Measurements from ENCODE around the gene PPFIA2.

Gene PPFIA2

DNA sequence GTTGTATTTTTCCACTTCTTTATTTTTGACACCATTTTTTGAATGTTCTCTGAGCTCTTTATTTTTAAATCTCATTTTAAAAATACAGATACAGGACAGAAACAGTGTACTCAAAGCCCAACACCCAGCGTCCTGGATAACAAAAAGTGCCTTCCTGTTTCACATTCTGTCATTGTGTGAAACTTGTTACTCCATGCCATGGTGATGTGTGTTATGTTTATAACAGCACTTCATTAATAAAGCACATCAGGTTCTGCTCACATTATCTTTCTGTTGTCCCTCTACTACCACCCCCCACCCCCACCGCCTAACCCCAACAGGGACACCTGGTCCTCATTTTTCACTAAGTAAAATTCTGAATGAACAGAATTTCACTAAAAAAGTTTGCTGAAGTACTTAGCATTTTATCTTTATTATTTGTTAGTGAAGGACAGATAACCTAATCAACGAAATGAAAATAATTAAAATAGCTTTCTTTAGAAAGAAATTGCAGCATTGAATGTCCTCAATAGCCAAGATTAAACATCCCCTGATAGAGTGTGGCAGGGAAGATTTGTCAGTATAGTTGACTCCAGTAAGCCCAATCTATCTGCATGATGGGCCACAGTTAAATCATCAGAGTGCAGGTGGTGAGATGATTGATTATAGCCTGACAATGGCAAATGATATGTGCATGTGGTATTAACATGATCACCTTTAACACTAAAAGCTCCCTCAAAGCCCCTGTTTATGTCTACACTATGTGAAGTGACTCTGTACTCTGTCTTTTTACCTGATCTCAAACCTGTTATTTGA is 527.4 kb downstream of the PPFIA2 start:
- TF ChIP-seq, protein P1, sequence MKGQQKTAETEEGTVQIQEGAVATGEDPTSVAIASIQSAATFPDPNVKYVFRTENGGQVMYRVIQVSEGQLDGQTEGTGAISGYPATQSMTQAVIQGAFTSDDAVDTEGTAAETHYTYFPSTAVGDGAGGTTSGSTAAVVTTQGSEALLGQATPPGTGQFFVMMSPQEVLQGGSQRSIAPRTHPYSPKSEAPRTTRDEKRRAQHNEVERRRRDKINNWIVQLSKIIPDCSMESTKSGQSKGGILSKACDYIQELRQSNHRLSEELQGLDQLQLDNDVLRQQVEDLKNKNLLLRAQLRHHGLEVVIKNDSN (IDR thresholded peaks at IDR 0.05): no peak
- no peak for TF ChIP-seq TEAD4 (IDR thresholded peaks at IDR 0.05)
- TF ChIP-seq YY1 (IDR thresholded peaks at IDR 0.05; ENCODE audit: low read depth): no peak
- no peak for TF ChIP-seq RAD21 (IDR thresholded peaks at IDR 0.05; ENCODE audit: low read depth)
- no peak for TF ChIP-seq NFIC (IDR thresholded peaks at IDR 0.05)
- no peak for TF ChIP-seq EGR1 (IDR thresholded peaks at IDR 0.05)
- TF ChIP-seq, protein P2, sequence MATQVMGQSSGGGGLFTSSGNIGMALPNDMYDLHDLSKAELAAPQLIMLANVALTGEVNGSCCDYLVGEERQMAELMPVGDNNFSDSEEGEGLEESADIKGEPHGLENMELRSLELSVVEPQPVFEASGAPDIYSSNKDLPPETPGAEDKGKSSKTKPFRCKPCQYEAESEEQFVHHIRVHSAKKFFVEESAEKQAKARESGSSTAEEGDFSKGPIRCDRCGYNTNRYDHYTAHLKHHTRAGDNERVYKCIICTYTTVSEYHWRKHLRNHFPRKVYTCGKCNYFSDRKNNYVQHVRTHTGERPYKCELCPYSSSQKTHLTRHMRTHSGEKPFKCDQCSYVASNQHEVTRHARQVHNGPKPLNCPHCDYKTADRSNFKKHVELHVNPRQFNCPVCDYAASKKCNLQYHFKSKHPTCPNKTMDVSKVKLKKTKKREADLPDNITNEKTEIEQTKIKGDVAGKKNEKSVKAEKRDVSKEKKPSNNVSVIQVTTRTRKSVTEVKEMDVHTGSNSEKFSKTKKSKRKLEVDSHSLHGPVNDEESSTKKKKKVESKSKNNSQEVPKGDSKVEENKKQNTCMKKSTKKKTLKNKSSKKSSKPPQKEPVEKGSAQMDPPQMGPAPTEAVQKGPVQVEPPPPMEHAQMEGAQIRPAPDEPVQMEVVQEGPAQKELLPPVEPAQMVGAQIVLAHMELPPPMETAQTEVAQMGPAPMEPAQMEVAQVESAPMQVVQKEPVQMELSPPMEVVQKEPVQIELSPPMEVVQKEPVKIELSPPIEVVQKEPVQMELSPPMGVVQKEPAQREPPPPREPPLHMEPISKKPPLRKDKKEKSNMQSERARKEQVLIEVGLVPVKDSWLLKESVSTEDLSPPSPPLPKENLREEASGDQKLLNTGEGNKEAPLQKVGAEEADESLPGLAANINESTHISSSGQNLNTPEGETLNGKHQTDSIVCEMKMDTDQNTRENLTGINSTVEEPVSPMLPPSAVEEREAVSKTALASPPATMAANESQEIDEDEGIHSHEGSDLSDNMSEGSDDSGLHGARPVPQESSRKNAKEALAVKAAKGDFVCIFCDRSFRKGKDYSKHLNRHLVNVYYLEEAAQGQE (IDR thresholded peaks at IDR 0.05; ENCODE audit: low read depth): no peak
- TF ChIP-seq, protein P3, sequence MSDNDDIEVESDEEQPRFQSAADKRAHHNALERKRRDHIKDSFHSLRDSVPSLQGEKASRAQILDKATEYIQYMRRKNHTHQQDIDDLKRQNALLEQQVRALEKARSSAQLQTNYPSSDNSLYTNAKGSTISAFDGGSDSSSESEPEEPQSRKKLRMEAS (IDR thresholded peaks at IDR 0.05): no peak
- no peak for TF ChIP-seq TCF12 (IDR thresholded peaks at IDR 0.05; ENCODE audit: low read depth)
- TF ChIP-seq CEBPB (IDR thresholded peaks at IDR 0.05): no peak
- TF ChIP-seq TAF1 (IDR thresholded peaks at IDR 0.05; ENCODE audit: low read depth): no peak
- no peak for TF ChIP-seq ZBTB7A (IDR thresholded peaks at IDR 0.05; ENCODE audit: low read depth)
- TF ChIP-seq EP300 (IDR thresholded peaks at IDR 0.05; ENCODE audit: borderline replicate concordance): no peak

DNA sequence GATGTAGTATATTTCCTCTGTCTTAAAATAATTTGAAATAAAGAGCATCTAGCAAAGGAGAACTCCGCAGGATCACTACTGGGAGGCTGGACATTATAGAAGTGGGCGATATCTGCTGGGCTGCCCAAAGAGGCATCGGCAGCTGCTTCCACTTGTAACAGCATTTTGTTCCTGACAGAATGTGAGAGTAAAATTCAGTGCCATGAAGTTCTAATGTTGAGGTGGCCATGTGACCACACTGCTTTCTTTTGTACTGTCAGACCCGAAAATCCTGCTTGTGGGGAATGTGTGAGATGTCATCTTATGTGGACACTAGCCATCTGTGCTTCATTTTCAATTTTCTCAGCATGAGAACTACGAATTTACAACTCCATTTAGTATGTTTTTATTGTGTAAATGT is 529.4 kb downstream of the PPFIA2 start:
- no peak for TF ChIP-seq EP300 (IDR thresholded peaks at IDR 0.05; ENCODE audit: borderline replicate concordance)
- TF ChIP-seq EGR1 (IDR thresholded peaks at IDR 0.05): no peak
- TF ChIP-seq YY1 (IDR thresholded peaks at IDR 0.05; ENCODE audit: low read depth): no peak
- TF ChIP-seq TEAD4 (IDR thresholded peaks at IDR 0.05): no peak
- TF ChIP-seq FOXM1 (IDR thresholded peaks at IDR 0.05; ENCODE audit: borderline replicate concordance, low read depth): no peak
- no peak for TF ChIP-seq NFIC (IDR thresholded peaks at IDR 0.05)
- no peak for TF ChIP-seq ZBTB7A (IDR thresholded peaks at IDR 0.05; ENCODE audit: low read depth)
- TF ChIP-seq RAD21 (IDR thresholded peaks at IDR 0.05; ENCODE audit: low read depth): no peak
- TF ChIP-seq CEBPB (IDR thresholded peaks at IDR 0.05): no peak
- no peak for TF ChIP-seq CREB1 (IDR thresholded peaks at IDR 0.05; ENCODE audit: low read depth)

DNA sequence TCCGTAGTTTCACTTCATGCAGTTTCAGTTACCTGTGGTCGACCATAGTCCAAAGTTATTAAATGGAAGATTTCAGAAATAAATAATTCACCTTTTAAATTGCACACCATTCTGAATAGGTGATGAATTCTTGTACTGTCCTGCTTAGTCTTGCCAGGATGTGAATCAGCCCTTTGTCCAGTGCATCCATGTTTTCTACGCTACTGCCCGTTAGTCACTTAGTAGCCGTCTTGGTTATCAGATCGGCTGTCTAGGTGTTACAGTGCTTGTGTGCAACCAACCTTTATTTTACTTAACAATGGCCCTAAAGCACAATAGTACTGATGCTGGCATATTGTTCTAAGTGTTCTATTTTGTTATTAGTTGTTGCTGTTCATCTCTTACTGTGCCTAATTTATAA is 534.5 kb downstream of the PPFIA2 start:
- TF ChIP-seq YY1 (IDR thresholded peaks at IDR 0.05; ENCODE audit: low read depth) (no peak), FOXM1 (IDR thresholded peaks at IDR 0.05; ENCODE audit: borderline replicate concordance, low read depth) (no peak), ZBTB7A (IDR thresholded peaks at IDR 0.05; ENCODE audit: low read depth) (no peak), EP300 (IDR thresholded peaks at IDR 0.05; ENCODE audit: borderline replicate concordance) (no peak)
- TF ChIP-seq, protein P3 (IDR thresholded peaks at IDR 0.05): no peak
- TF ChIP-seq, protein P2 (IDR thresholded peaks at IDR 0.05; ENCODE audit: low read depth): no peak

DNA sequence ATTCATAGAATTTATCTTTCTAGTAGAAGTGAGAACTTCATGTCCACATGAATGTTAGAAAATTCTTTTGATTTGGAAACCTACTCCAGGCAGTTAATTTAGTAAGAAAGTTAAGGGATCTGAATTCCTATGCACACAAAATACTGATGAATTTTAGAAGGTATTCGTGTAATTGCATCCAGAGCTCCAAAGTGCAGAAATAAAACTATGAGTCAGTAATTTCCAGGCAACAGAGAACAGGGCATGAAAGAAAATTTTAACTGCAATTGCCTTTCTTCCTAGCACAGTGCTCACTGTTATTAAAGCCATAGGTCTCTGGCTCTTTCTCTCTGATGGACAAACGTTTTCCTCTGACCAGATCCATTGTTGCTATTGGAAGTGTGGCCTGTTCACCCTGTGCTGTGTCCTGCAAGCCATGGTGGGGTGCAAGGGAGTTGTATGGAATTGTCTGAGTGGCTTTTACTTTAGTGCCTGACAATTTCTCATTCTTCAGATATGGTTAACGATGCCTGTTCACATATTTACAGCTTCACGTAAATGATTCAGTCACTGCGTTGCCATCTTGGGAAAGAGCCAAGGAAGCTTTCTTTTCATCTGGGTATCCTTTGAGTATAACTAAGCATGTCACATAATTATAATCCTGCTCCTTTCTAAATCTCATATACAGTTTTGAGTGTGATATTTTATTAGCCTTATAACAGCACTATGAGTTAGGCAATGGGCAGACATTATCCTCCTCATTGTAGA is 536.1 kb downstream of the PPFIA2 start:
- TF ChIP-seq YY1 (IDR thresholded peaks at IDR 0.05; ENCODE audit: low read depth) (no peak), RAD21 (IDR thresholded peaks at IDR 0.05; ENCODE audit: low read depth) (no peak), TEAD4 (IDR thresholded peaks at IDR 0.05) (no peak), FOXM1 (IDR thresholded peaks at IDR 0.05; ENCODE audit: borderline replicate concordance, low read depth) (no peak), TCF12 (IDR thresholded peaks at IDR 0.05; ENCODE audit: low read depth) (no peak), NFIC (IDR thresholded peaks at IDR 0.05) (no peak), TAF1 (IDR thresholded peaks at IDR 0.05; ENCODE audit: low read depth) (no peak), EP300 (IDR thresholded peaks at IDR 0.05; ENCODE audit: borderline replicate concordance) (no peak), ZBTB7A (IDR thresholded peaks at IDR 0.05; ENCODE audit: low read depth) (no peak), CEBPB (IDR thresholded peaks at IDR 0.05) (no peak), EGR1 (IDR thresholded peaks at IDR 0.05) (no peak), CREB1 (IDR thresholded peaks at IDR 0.05; ENCODE audit: low read depth) (no peak)
- TF ChIP-seq, protein P3 (IDR thresholded peaks at IDR 0.05): no peak
- TF ChIP-seq, protein P1 (IDR thresholded peaks at IDR 0.05): no peak
- TF ChIP-seq, protein P2 (IDR thresholded peaks at IDR 0.05; ENCODE audit: low read depth): no peak
